Measurements from ENCODE around the gene SUSD4. TPM values are rescaled to one million over a fixed set of nuclear protein-coding genes. Genes with fewer than 3 reads are reported as not detected.

SUSD4 gene
- total RNA-seq, 1 donor from 2014 or later = 18.5 TPM

DNA sequence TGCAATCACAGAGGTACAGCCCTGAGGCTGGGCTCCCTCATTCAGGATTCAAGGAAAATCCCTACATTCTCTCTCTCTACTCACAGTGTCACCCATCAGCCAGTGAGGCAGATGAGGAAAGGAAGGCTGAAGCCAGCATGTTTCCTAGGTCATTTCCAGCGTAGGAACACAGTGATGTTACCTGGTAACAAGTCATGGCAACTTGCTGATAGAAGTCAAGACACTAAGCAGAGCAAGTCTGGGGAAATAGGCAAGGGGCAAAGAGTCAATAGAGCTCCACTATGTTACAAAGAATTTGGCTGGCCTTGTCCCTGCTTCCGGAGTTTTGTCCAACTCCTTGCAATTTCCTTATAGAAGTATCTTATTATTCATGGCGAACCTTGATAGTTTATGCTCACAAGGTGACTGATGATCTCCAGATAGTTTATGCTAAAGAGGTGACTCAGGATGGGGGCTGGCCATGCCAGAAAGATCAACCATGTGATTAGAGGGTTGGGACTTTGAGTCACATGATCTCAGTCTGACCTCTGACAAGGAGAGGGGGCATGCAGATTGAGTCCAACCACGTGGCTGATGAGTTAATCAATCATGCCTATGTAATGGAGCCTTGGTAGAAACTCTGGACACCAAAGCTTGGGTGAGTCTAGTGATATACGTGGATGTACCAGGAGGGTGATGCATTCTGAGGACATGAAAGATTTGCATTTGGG lies 51.1 kb downstream of the SUSD4 start:
- DNase-seq (ENCODE audit: low spot score) = no peak
- no peaks in the 10 kb centered on the region for H3K4me1 Mint-ChIP-seq (ENCODE audit: unreplicated experiment)
- no peaks in the 10 kb centered on the region for H3K36me3 Mint-ChIP-seq (ENCODE audit: low read depth, unreplicated experiment)
- H3K27me3 Mint-ChIP-seq (ENCODE audit: unreplicated experiment) = peaks cover 3% of the 10 kb centered on the region
- TF ChIP-seq, protein P1, sequence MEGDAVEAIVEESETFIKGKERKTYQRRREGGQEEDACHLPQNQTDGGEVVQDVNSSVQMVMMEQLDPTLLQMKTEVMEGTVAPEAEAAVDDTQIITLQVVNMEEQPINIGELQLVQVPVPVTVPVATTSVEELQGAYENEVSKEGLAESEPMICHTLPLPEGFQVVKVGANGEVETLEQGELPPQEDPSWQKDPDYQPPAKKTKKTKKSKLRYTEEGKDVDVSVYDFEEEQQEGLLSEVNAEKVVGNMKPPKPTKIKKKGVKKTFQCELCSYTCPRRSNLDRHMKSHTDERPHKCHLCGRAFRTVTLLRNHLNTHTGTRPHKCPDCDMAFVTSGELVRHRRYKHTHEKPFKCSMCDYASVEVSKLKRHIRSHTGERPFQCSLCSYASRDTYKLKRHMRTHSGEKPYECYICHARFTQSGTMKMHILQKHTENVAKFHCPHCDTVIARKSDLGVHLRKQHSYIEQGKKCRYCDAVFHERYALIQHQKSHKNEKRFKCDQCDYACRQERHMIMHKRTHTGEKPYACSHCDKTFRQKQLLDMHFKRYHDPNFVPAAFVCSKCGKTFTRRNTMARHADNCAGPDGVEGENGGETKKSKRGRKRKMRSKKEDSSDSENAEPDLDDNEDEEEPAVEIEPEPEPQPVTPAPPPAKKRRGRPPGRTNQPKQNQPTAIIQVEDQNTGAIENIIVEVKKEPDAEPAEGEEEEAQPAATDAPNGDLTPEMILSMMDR (IDR thresholded peaks at IDR 0.05; ENCODE audit: unreplicated experiment) = no peak
- no peak overlapping the region for H3K4me3 Mint-ChIP-seq (ENCODE audit: unreplicated experiment)
- H3K9me3 Mint-ChIP-seq (ENCODE audit: unreplicated experiment) = no peaks in the 10 kb centered on the region
- H3K27ac Mint-ChIP-seq (ENCODE audit: unreplicated experiment) = no peak overlapping the region

DNA sequence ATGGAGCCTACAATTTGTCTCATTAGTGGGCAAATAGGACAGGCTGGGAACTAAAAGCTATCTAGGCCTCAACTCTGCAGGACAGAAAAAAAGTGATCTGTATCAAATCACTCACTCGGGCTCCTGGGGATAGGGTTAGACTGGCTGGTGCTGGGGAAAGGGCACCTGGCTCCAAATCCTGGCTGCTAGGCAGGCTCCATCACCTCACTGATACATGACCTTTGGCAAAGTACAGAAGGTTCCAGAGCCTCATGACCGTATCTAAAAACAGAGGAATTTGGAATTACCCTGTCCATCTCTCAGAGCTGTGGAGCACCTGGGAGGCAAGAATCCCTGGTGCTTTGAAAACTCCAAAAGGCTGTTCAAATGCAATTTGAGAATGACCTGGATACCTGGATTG lies 51.7 kb downstream of the SUSD4 start:
- no peak for DNase-seq (ENCODE audit: low spot score)
- no peak overlapping the region for H3K27ac Mint-ChIP-seq (ENCODE audit: unreplicated experiment)
- no peaks in the 10 kb centered on the region for H3K4me1 Mint-ChIP-seq (ENCODE audit: unreplicated experiment)
- H3K9me3 Mint-ChIP-seq (ENCODE audit: unreplicated experiment) = no peaks in the 10 kb centered on the region
- TF ChIP-seq, protein P1 (IDR thresholded peaks at IDR 0.05; ENCODE audit: unreplicated experiment) = no peak
- H3K4me3 Mint-ChIP-seq (ENCODE audit: unreplicated experiment) = no peak overlapping the region
- H3K27me3 Mint-ChIP-seq (ENCODE audit: unreplicated experiment) = peaks cover 3% of the 10 kb centered on the region
- H3K36me3 Mint-ChIP-seq (ENCODE audit: low read depth, unreplicated experiment) = no peaks in the 10 kb centered on the region

DNA sequence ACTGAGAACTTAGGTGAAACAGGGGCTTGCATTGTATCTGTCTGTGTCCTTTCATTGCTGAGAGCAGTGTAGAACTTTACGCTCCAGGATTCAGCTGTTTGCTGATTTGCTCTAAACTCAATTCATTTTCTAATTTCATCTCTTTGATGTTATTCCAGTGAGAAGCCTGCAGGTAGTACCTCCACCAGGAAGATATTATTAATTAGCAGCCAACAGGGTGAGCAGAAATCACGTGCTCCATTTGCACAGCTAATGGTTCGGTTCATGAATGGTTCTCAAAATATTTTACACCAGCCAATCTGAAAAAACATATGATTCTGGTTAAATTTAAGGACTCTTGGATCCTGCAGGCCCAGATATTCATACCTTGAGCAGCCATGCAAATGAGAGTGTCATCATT lies 52.1 kb downstream of the SUSD4 start:
- H3K27me3 Mint-ChIP-seq (ENCODE audit: unreplicated experiment) = peaks cover 2% of the 10 kb centered on the region

DNA sequence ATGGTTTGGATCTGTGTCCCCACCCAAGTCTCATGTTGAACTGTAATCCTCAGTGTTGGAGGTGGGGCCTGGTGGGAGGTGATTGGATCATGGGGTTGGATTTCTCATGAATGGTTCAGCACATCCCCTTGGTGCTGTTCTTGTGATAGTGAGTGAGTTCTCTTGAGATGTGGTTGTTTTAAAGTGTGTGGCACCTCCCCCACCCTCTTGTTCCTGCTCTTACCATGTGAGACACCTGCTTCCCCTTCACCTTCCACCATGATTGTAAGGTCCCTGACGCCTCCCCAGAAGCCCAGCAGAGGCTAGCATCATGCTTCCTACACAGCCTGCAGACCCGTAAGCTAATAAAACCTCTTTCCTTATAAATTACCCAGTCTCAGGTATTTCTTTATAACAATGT lies 55.8 kb downstream of the SUSD4 start:
- TF ChIP-seq, protein P1 (IDR thresholded peaks at IDR 0.05; ENCODE audit: unreplicated experiment) = no peak
- DNase-seq (ENCODE audit: low spot score) = no peak
- H3K27ac Mint-ChIP-seq (ENCODE audit: unreplicated experiment) = no peak overlapping the region
- no peak overlapping the region for H3K4me3 Mint-ChIP-seq (ENCODE audit: unreplicated experiment)
- H3K27me3 Mint-ChIP-seq (ENCODE audit: unreplicated experiment) = peaks cover 3% of the 10 kb centered on the region
- H3K4me1 Mint-ChIP-seq (ENCODE audit: unreplicated experiment) = no peaks in the 10 kb centered on the region
- no peaks in the 10 kb centered on the region for H3K9me3 Mint-ChIP-seq (ENCODE audit: unreplicated experiment)
- H3K36me3 Mint-ChIP-seq (ENCODE audit: low read depth, unreplicated experiment) = peaks cover 4% of the 10 kb centered on the region

More for the DNA sequence above, 52.1 kb downstream of the SUSD4 start:
- Mint-ChIP-seq H3K36me3 (ENCODE audit: low read depth, unreplicated experiment) (no peaks in the 10 kb centered on the region), H3K27ac (ENCODE audit: unreplicated experiment) (no peak overlapping the region), H3K9me3 (ENCODE audit: unreplicated experiment) (no peaks in the 10 kb centered on the region), H3K4me3 (ENCODE audit: unreplicated experiment) (no peak overlapping the region), H3K4me1 (ENCODE audit: unreplicated experiment) (no peaks in the 10 kb centered on the region)
- TF ChIP-seq, protein P1 (IDR thresholded peaks at IDR 0.05; ENCODE audit: unreplicated experiment) = no peak
- DNase-seq (ENCODE audit: low spot score) = no peak

DNA sequence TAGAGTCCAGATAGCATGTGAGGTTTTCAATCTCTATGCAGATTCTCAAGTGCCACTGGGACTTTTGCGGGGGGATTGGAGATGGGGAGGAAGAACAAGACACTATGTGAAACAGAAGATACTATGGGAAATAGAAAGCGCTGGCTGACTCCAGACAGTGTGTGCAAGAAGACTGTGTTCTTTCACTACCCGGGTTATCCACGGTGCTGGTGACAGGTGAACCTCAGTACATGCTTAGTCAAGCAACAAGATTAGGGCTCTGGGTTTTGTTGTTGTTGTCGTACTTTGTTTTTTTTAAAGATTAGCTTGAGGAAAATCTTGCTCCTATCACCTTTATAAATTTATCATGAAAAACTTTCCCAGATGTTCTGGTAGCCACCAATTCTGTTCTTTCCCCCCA lies 56.4 kb downstream of the SUSD4 start:
- Mint-ChIP-seq H3K27me3 (ENCODE audit: unreplicated experiment) (peaks cover 3% of the 10 kb centered on the region), H3K27ac (ENCODE audit: unreplicated experiment) (no peak overlapping the region), H3K4me3 (ENCODE audit: unreplicated experiment) (no peak overlapping the region), H3K4me1 (ENCODE audit: unreplicated experiment) (no peaks in the 10 kb centered on the region), H3K9me3 (ENCODE audit: unreplicated experiment) (no peaks in the 10 kb centered on the region), H3K36me3 (ENCODE audit: low read depth, unreplicated experiment) (peaks cover 4% of the 10 kb centered on the region)
- TF ChIP-seq, protein P1 (IDR thresholded peaks at IDR 0.05; ENCODE audit: unreplicated experiment) = no peak
- no peak for DNase-seq (ENCODE audit: low spot score)

All from endothelial cell (in vitro differentiated cells).